Glutamatergic neuron (in vitro differentiated cells): Measurements from ENCODE around the gene LPIN1. TPM values are rescaled to one million over a fixed set of nuclear protein-coding genes. Genes with fewer than 3 reads are reported as not detected.
A peak's percentile ranks its signal among the peaks of the same experiment; 100 is the strongest.

Source experiments
- DNase-seq: peaks from one replicate; pipeline ENCODE4 v3.0.0; 2022
- H3K27ac Mint-ChIP-seq: one replicate; pipeline ENCODE4 v1.8.0; 2020; ENCODE audit warnings: mild to moderate bottlenecking, mixed read lengths, inconsistent platforms; ENCODE audit not compliant: unreplicated experiment
- H3K27me3 Mint-ChIP-seq: one replicate; pipeline ENCODE4 v1.8.0; 2020; ENCODE audit warnings: mild to moderate bottlenecking, moderate library complexity, mixed read lengths, inconsistent platforms; ENCODE audit not compliant: unreplicated experiment
- H3K36me3 Mint-ChIP-seq: one replicate; pipeline ENCODE4 v1.8.0; 2020; ENCODE audit warnings: mild to moderate bottlenecking, mixed read lengths, inconsistent platforms; ENCODE audit not compliant: unreplicated experiment
- H3K4me1 Mint-ChIP-seq: one replicate; pipeline ENCODE4 v1.8.0; 2020; ENCODE audit warnings: mild to moderate bottlenecking, low read depth, mixed read lengths, inconsistent platforms; ENCODE audit not compliant: unreplicated experiment
- H3K4me3 Mint-ChIP-seq: one replicate; pipeline ENCODE4 v1.8.0; 2020; ENCODE audit warnings: mild to moderate bottlenecking, mixed read lengths, inconsistent platforms; ENCODE audit not compliant: unreplicated experiment
- H3K9me3 Mint-ChIP-seq: one replicate; pipeline ENCODE4 v1.8.0; 2020; ENCODE audit warnings: mild to moderate bottlenecking, moderate library complexity, mixed read lengths, inconsistent platforms; ENCODE audit not compliant: unreplicated experiment
- total RNA-seq: library from RNA; stranded (reverse); fragmentation: NEBNext Ultra II Directional; extraction: Animal tissue kit (Norgen Biotek cat#: 25700); gene quantifications from one replicate; pipeline ENCODE4 v1.2.1, GENCODE V29; 2021; ENCODE audit not compliant: unreplicated experiment
- TF ChIP-seq, protein P1 (sequence below): fragments of 200-600 bp; sonication (generic); IDR thresholded peaks from one replicate; pipeline ENCODE4 v1.5.0; 2021; ENCODE audit not compliant: partially characterized antibody, unreplicated experiment

LPIN1 gene
- total RNA-seq, 1 donor from 2014 or later, result 142 TPM

DNA sequence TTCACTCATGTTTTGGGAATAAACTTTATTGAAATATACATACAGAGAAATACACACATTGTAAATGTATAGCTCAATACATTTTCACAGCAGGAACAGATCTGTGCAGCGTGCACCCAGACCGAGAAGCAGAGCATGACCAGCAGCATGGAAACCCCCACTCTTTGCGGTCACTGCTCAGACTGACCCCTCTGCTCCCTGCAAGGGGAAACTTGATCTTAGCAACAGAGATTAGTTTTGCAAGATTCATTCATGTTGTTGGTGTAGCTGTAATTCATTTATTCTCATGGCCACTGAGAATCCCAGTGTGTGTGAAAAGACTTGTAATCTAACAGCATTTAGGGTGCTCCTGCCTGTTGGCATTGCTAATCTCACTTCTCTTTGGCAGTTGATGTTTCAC, 35.2 kb downstream of the LPIN1 start:
- no peak for DNase-seq
- TF ChIP-seq, protein P1, sequence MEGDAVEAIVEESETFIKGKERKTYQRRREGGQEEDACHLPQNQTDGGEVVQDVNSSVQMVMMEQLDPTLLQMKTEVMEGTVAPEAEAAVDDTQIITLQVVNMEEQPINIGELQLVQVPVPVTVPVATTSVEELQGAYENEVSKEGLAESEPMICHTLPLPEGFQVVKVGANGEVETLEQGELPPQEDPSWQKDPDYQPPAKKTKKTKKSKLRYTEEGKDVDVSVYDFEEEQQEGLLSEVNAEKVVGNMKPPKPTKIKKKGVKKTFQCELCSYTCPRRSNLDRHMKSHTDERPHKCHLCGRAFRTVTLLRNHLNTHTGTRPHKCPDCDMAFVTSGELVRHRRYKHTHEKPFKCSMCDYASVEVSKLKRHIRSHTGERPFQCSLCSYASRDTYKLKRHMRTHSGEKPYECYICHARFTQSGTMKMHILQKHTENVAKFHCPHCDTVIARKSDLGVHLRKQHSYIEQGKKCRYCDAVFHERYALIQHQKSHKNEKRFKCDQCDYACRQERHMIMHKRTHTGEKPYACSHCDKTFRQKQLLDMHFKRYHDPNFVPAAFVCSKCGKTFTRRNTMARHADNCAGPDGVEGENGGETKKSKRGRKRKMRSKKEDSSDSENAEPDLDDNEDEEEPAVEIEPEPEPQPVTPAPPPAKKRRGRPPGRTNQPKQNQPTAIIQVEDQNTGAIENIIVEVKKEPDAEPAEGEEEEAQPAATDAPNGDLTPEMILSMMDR, result no peak
- no peaks in the 10 kb centered on the region for H3K36me3 Mint-ChIP-seq
- no peak overlapping the region for H3K4me3 Mint-ChIP-seq
- no peak overlapping the region for H3K27ac Mint-ChIP-seq
- no peaks in the 10 kb centered on the region for H3K9me3 Mint-ChIP-seq
- peaks cover 2% of the 10 kb centered on the region for H3K4me1 Mint-ChIP-seq
- no peaks in the 10 kb centered on the region for H3K27me3 Mint-ChIP-seq

DNA sequence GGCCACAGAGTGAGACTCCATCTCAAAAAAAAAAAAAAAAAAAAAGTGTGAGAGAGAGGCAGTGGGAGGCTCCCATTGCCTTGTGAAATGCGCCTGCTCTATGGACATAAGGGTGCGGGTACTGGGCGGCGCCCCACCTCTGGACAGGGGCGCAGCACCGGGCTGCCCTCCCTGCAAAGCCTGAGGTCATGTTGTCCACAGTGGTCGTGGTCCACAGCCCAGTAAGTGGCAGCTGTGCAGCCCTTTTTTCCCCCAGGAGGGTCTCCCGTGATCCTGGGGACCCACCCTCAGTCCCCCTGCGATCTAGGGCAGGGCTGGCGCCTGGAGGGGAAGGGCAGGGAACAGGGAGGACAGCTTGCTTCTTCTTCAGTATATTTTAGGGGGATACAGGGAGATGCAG, 37.8 kb downstream of the LPIN1 start:
- TF ChIP-seq, protein P1, result no peak
- H3K4me3 Mint-ChIP-seq, result no peak overlapping the region
- no peak for DNase-seq
- H3K27me3 Mint-ChIP-seq, result peaks cover 2% of the 10 kb centered on the region
- H3K4me1 Mint-ChIP-seq, result peaks cover 2% of the 10 kb centered on the region
- H3K36me3 Mint-ChIP-seq, result peaks cover 6% of the 10 kb centered on the region
- H3K9me3 Mint-ChIP-seq, result no peaks in the 10 kb centered on the region
- H3K27ac Mint-ChIP-seq, result no peak overlapping the region

DNA sequence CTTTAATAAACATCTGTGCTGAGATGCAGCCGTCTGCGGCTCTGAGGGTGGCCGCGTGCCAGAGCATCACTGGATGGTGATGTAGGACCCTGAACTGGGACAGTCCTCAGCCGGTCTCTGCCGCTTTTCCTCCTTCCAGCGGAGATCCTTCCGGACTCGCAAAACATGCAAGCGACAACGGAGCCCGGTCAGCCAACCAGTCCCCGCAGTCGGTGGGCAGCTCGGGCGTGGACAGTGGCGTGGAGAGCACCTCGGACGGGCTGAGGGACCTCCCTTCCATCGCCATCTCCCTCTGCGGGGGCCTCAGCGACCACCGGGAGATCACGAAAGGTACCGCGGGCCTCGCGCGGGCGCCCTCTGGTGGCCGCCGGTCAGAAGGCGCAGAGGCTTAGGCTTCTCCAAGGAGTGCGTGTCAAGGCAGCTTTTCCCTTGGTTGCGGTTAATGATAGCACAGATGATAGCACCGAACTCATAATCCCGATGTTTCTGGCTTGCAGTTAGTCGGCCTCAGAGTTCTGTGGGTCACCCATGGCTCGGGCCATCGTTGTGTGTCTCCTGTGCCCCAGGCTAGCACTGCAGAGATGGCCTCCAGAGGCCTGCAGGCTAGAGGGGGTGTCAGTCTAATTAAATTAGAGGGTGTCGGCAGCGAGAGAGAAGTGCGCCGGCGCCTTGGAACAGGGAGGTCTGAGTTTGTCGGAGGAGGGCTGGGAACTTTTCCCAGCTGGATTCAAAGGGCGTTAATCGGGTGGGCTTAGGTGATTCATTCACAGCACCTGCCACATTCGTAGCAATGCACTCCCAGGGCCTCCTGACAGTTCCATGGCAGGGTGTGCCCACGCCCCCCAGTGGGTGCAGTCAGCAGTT, 38.5 kb downstream of the LPIN1 start:
- no peaks in the 10 kb centered on the region for H3K9me3 Mint-ChIP-seq
- TF ChIP-seq, protein P1, result peak; percentile 98
- H3K4me1 Mint-ChIP-seq, result no peaks in the 10 kb centered on the region
- H3K4me3 Mint-ChIP-seq, result peak overlapping the region; percentile 25
- peak overlapping the region; percentile 21 for H3K27ac Mint-ChIP-seq
- DNase-seq, result peak; percentile 84
- H3K27me3 Mint-ChIP-seq, result peaks cover 2% of the 10 kb centered on the region
- peaks cover 7% of the 10 kb centered on the region for H3K36me3 Mint-ChIP-seq

DNA sequence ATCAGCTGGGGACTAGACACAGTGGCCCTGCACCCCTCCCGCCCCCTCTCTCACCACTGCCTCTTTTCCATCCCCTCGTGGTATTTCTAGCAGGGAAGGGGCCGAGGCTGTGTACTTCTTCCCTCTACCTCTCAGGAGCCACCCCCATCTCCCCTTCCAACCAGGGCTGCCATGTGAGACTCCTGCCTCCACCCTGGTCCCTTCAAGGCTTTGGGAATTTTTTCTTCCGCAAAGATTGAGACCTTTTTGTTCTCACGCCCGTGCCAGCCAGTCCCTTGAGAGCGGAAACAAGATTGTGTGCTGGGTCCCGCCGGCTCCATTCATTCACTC, 39.1 kb downstream of the LPIN1 start:
- no peaks in the 10 kb centered on the region for H3K9me3 Mint-ChIP-seq
- no peak for DNase-seq
- TF ChIP-seq, protein P1, result no peak
- no peaks in the 10 kb centered on the region for H3K4me1 Mint-ChIP-seq
- H3K4me3 Mint-ChIP-seq, result no peak overlapping the region
- peak overlapping the region; percentile 52 for H3K27ac Mint-ChIP-seq
- peaks cover 7% of the 10 kb centered on the region for H3K36me3 Mint-ChIP-seq
- peaks cover 2% of the 10 kb centered on the region for H3K27me3 Mint-ChIP-seq

DNA sequence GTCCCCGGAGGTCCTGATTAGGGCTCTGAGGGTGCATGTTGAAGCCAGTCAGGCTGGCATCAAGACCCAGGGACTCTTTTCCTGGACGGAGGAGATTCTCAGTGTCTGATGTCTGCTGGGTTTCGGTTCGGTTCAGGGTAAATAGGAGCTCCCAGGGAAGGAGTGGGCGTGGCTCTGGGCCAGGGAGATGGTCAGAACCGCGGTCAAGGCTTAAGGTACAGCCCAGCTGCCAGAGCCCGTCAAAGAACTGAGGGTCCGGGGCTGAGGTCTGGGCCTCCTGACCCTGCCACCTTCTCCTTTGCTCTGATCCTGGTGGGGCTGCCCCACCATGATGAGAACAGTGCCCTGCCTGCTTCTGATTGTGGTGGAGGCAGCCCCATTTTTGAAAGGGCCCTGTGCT, 39.8 kb downstream of the LPIN1 start:
- TF ChIP-seq, protein P1, result no peak
- Mint-ChIP-seq H3K27ac (no peak overlapping the region), H3K36me3 (peaks cover 7% of the 10 kb centered on the region), H3K4me3 (no peak overlapping the region), H3K27me3 (peaks cover 2% of the 10 kb centered on the region), H3K9me3 (no peaks in the 10 kb centered on the region), H3K4me1 (no peaks in the 10 kb centered on the region)
- DNase-seq, result no peak
